HFF-Myc (cell line): Measurements from ENCODE around the gene DPPA2.

Source experiments
- DNase-seq: peaks from one replicate; pipeline ENCODE4 v3.0.0-alpha.2; 2011; ENCODE audit warnings: low read depth; ENCODE audit errors: extremely low read depth
- H3K4me3 ChIP-seq: replicated peaks from 2 replicates; pipeline ENCODE4 v1.5.1; 2011; ENCODE audit warnings: low read depth, mild to moderate bottlenecking, control low read depth, low read length
- CTCF ChIP-seq: IDR thresholded peaks from 2 replicates; pipeline ENCODE4 v1.5.1; 2012; ENCODE audit warnings: mild to moderate bottlenecking, low read depth, low read length, control low read depth; ENCODE audit errors: missing control alignments

The DPPA2 gene

GRCh38 chr3:109339197-109339596 is 22.9 kb upstream of the DPPA2 start:
- TF ChIP-seq CTCF, result no peak
- no peak overlapping the region for H3K4me3 ChIP-seq
- DNase-seq, result no peak

- TF ChIP-seq CTCF, result no peak
- no peak overlapping the region for H3K4me3 ChIP-seq
- DNase-seq, result no peak
Observed at GRCh38 chr3:109338322-109338721, 22.0 kb upstream of the DPPA2 start.

GRCh38 chr3:109337393-109337792 is 21.1 kb upstream of the DPPA2 start, which contains the start of gene DPPA4:
TSS of gene DPPA4 (minus strand) at chr3:109337546. CDS start at chr3:109337517, 29 bp downstream.
- TF ChIP-seq CTCF, result no peak
- H3K4me3 ChIP-seq, result no peak within 1 kb of the TSS; the same call in 1 of the 2 replicates
- no peak for DNase-seq

- no peak for TF ChIP-seq CTCF
- H3K4me3 ChIP-seq, result no peak overlapping the region; the same call in 1 of the 2 replicates
- no peak for DNase-seq
Observed at GRCh38 chr3:109336291-109336861, 20.1 kb upstream of the DPPA2 start.

- H3K4me3 ChIP-seq, result no peak overlapping the region
- TF ChIP-seq CTCF, result no peak
Observed at GRCh38 chr3:109334572-109334971, 18.3 kb upstream of the DPPA2 start.

GRCh38 chr3:109331692-109332091 is 15.4 kb upstream of the DPPA2 start:
- TF ChIP-seq CTCF, result no peak
- H3K4me3 ChIP-seq, result no peak overlapping the region
- DNase-seq, result no peak

More at GRCh38 chr3:109334572-109334971, 18.3 kb upstream of the DPPA2 start:
- DNase-seq, result no peak

GRCh38 chr3:109330405-109330804 is 14.1 kb upstream of the DPPA2 start:
- DNase-seq, result no peak
- H3K4me3 ChIP-seq, result no peak overlapping the region
- TF ChIP-seq CTCF, result no peak
